Right lobe of liver (tissue), 4 donors: ENCODE results near the gene FBXO44.

Experiments
- POLR2A ChIP-seq: fragments of 450-650 bp; IDR thresholded peaks from one replicate; pipeline ENCODE4 v1.6.1; 2017; ENCODE audit warnings: antibody characterized with exemption, mild to moderate bottlenecking
- TF ChIP-seq, protein P1 (sequence below), 4 donors: fragments of 200-600 bp in 3 of 4; fragments of 450-650 bp in 1 of 4; IDR thresholded peaks; one replicate each; pipeline versions ENCODE4 v1.5.1 to v1.8.0; 2016 to 2022; ENCODE audit warnings: antibody characterized with exemption in 4 of 4, mild to moderate bottlenecking in 2 of 4
- donor health status: DM: no; HTN: no; CAD: no.
- donor health status: DM: no; HTN: no; CAD: no.
- donor health status: DM: no; HTN: yes; CAD: no.

DNA sequence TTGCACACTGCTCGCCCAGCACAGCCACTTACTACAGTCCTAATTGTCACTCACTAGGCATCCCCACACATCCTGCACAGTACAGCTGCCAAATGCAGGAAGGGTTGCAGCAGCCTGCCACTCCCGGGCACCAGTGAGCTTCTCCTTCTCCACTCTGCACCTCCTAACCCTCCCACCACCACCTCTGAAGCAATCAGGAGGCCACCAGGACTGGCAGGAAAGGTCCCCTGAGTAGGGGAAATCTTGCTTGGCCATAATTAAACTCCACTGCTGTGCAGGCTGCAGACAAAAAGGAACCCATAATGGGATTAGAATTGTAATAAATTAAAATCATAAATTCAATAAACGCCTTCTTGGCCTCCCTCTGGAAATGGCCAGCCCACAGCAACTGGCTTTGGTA lies 32.3 kb upstream of the FBXO44 start:
- TF ChIP-seq, protein P1, sequence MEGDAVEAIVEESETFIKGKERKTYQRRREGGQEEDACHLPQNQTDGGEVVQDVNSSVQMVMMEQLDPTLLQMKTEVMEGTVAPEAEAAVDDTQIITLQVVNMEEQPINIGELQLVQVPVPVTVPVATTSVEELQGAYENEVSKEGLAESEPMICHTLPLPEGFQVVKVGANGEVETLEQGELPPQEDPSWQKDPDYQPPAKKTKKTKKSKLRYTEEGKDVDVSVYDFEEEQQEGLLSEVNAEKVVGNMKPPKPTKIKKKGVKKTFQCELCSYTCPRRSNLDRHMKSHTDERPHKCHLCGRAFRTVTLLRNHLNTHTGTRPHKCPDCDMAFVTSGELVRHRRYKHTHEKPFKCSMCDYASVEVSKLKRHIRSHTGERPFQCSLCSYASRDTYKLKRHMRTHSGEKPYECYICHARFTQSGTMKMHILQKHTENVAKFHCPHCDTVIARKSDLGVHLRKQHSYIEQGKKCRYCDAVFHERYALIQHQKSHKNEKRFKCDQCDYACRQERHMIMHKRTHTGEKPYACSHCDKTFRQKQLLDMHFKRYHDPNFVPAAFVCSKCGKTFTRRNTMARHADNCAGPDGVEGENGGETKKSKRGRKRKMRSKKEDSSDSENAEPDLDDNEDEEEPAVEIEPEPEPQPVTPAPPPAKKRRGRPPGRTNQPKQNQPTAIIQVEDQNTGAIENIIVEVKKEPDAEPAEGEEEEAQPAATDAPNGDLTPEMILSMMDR (IDR thresholded peaks at IDR 0.05) = no peak
- no peak for TF ChIP-seq POLR2A
